ENCODE measurements around the gene KHDRBS1.
A peak's percentile ranks its signal among the peaks of the same experiment; 100 is the strongest.

Gene KHDRBS1

DNA sequence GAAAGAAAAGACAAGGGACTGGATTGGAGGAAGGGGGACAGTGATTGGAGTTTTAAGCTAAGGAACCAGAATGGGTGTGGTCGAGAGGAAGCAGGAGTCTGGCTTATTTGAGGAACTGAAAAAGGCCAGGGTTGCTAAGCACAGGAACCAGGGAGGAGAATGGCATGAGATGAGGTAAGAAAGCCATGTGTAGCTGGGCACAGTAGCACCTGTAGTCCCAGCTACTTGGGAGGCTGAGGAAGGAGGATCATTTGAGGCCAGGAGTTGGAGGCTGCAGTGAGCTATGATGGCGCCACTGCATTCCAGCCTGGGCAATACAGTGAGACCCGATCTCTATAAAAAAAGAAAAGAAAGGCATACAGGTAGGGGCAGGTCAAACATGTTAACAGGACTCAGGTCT lies 8.1 kb upstream of the KHDRBS1 start:
- Histone ChIP-seq H3K27me3 (replicated peaks; ENCODE audit: insufficient read depth, low read length) (no peaks in the 10 kb centered on the region), H3K27ac (ENCODE audit: low read length) (peak overlapping the region; percentile 19; the same call in 1 of the 2 replicates), H3K36me3 (replicated peaks; ENCODE audit: insufficient read depth, low read length) (no peaks in the 10 kb centered on the region), H3K9me3 (replicated peaks; ENCODE audit: insufficient read depth, low read length) (no peaks in the 10 kb centered on the region), H3F3A (ENCODE audit: insufficient read depth, low read length) (peaks cover 24% of the 10 kb centered on the region), H2AFZ (ENCODE audit: low read length) (no peak overlapping the region), H3K79me2 (ENCODE audit: low read length) (no peaks in the 10 kb centered on the region), H3K9me2 (replicated peaks; ENCODE audit: insufficient read depth, low read length) (no peaks in the 10 kb centered on the region), H3K4me2 (ENCODE audit: low read depth, low read length) (no peak overlapping the region), H3K4me3 (ENCODE audit: low read length) (no peak overlapping the region), H3K9ac (ENCODE audit: low read length) (no peak overlapping the region), H3K4me1 (ENCODE audit: low read length) (peaks cover 32% of the 10 kb centered on the region), H4K20me1 (ENCODE audit: insufficient read depth, low read length) (no peaks in the 10 kb centered on the region)
- no peak for DNase-seq
- TF ChIP-seq EZH2 (optimal IDR thresholded peaks at IDR 0.05; ENCODE audit: low read depth, low read length), result no peak
- TF ChIP-seq, protein P1, sequence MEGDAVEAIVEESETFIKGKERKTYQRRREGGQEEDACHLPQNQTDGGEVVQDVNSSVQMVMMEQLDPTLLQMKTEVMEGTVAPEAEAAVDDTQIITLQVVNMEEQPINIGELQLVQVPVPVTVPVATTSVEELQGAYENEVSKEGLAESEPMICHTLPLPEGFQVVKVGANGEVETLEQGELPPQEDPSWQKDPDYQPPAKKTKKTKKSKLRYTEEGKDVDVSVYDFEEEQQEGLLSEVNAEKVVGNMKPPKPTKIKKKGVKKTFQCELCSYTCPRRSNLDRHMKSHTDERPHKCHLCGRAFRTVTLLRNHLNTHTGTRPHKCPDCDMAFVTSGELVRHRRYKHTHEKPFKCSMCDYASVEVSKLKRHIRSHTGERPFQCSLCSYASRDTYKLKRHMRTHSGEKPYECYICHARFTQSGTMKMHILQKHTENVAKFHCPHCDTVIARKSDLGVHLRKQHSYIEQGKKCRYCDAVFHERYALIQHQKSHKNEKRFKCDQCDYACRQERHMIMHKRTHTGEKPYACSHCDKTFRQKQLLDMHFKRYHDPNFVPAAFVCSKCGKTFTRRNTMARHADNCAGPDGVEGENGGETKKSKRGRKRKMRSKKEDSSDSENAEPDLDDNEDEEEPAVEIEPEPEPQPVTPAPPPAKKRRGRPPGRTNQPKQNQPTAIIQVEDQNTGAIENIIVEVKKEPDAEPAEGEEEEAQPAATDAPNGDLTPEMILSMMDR (IDR thresholded peaks at IDR 0.05; ENCODE audit: low read length), result no peak
- no peak for TF ChIP-seq EZH2phosphoT487 (IDR thresholded peaks at IDR 0.05; ENCODE audit: low read length)

DNA sequence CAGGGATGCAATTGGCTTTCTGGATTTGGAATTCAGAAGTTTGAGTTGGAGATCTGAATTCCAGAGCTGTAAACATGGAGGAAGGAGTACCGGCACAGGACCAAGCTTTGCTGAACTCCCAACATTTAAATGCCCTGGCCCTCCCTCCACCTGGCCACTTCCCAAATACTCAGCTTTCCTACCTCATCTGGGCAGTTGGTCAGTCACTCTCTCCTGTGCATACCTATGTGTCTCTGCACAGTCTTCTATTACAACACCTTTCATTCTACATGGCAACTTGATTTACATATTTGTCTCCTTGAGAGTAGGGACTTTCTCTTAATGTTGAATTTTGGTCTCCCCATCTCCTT lies 6.1 kb upstream of the KHDRBS1 start:
- H4K20me1 ChIP-seq (ENCODE audit: insufficient read depth, low read length), result no peaks in the 10 kb centered on the region
- H3K4me3 ChIP-seq (ENCODE audit: low read length), result no peak overlapping the region
- no peaks in the 10 kb centered on the region for H3K27me3 ChIP-seq (replicated peaks; ENCODE audit: insufficient read depth, low read length)
- peak overlapping the region; percentile 47; the same call in 1 of the 2 replicates for H2AFZ ChIP-seq (ENCODE audit: low read length)
- peak overlapping the region; percentile 41; the same call in 1 of the 2 replicates for H3K4me2 ChIP-seq (ENCODE audit: low read depth, low read length)
- H3K9ac ChIP-seq (ENCODE audit: low read length), result peak overlapping the region; percentile 22; the same call in 1 of the 2 replicates
- H3K36me3 ChIP-seq (replicated peaks; ENCODE audit: insufficient read depth, low read length), result no peaks in the 10 kb centered on the region
- peaks cover 24% of the 10 kb centered on the region for H3F3A ChIP-seq (ENCODE audit: insufficient read depth, low read length)
- no peaks in the 10 kb centered on the region for H3K9me2 ChIP-seq (replicated peaks; ENCODE audit: insufficient read depth, low read length)
- TF ChIP-seq EZH2 (optimal IDR thresholded peaks at IDR 0.05; ENCODE audit: low read depth, low read length) (no peak), EZH2phosphoT487 (IDR thresholded peaks at IDR 0.05; ENCODE audit: low read length) (no peak)
- TF ChIP-seq, protein P1 (IDR thresholded peaks at IDR 0.05; ENCODE audit: low read length), result no peak
- H3K9me3 ChIP-seq (replicated peaks; ENCODE audit: insufficient read depth, low read length), result no peaks in the 10 kb centered on the region
- H3K79me2 ChIP-seq (ENCODE audit: low read length), result no peaks in the 10 kb centered on the region
- no peak for DNase-seq
- peaks cover 32% of the 10 kb centered on the region for H3K4me1 ChIP-seq (ENCODE audit: low read length)
- peak overlapping the region; percentile 81 for H3K27ac ChIP-seq (ENCODE audit: low read length)

DNA sequence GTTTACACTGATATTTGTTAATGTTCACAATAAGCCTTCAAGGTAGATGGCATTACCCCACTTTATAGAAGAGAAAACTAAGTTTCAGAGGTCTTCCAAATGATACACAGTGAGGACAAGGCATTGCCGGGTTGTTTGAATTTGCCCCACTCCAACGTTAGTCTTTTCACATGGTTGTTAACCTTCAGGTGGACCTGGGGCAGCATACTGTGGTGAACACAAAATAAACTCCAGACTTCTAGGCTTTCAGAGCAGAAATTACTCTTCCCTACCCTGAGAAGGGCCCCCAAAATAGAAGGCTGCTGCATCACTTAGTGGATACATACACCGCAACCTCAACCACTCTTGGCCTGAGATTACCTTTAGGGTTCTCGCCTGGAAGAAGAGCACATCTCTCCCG lies 3.4 kb upstream of the KHDRBS1 start:
- no peak overlapping the region for H3K27ac ChIP-seq (ENCODE audit: low read length)

More for the DNA sequence above, 3.4 kb upstream of the KHDRBS1 start:
- Histone ChIP-seq H3K4me3 (ENCODE audit: low read length) (no peak overlapping the region), H3F3A (ENCODE audit: insufficient read depth, low read length) (peaks cover 34% of the 10 kb centered on the region), H3K36me3 (replicated peaks; ENCODE audit: insufficient read depth, low read length) (no peaks in the 10 kb centered on the region), H3K4me1 (ENCODE audit: low read length) (peaks cover 34% of the 10 kb centered on the region), H2AFZ (ENCODE audit: low read length) (no peak overlapping the region), H4K20me1 (ENCODE audit: insufficient read depth, low read length) (0 out of 2 replicates have a peak, but pooled peaks cover 3% of the 10 kb centered on the region), H3K27me3 (replicated peaks; ENCODE audit: insufficient read depth, low read length) (no peaks in the 10 kb centered on the region), H3K9ac (ENCODE audit: low read length) (no peak overlapping the region), H3K9me3 (replicated peaks; ENCODE audit: insufficient read depth, low read length) (no peaks in the 10 kb centered on the region), H3K79me2 (ENCODE audit: low read length) (peaks cover 16% of the 10 kb centered on the region), H3K9me2 (replicated peaks; ENCODE audit: insufficient read depth, low read length) (no peaks in the 10 kb centered on the region), H3K4me2 (ENCODE audit: low read depth, low read length) (no peak overlapping the region)
- TF ChIP-seq, protein P1 (IDR thresholded peaks at IDR 0.05; ENCODE audit: low read length), result no peak
- TF ChIP-seq EZH2phosphoT487 (IDR thresholded peaks at IDR 0.05; ENCODE audit: low read length) (no peak), EZH2 (optimal IDR thresholded peaks at IDR 0.05; ENCODE audit: low read depth, low read length) (no peak)
- DNase-seq, result no peak

Measured in MM.1S (cell line).